GM12878 (cell line): ENCODE results near the gene SLC49A4. TPM values are rescaled to one million over a fixed set of nuclear protein-coding genes. Genes with fewer than 3 reads are reported as not detected.

Experiments used
- ATAC-seq: fragments of 200-7000 bp; cut with Tn5 transposase; 3 replicates; pipeline ENCODE4 v1.9.1; 2020; ENCODE audit warnings: mild to moderate bottlenecking, moderate library complexity
- BruUV-seq: library from RNA; stranded (reverse); fragments of 400-500 nt; replicated peaks from 2 replicates; lab custom pipeline; 2021; lab: Mats Ljungman, UMichigan
- CTCF ChIA-PET: fragments of 300-600 bp; sonication (Branson Sonifier 250); formaldehyde crosslinking; extraction: SDS; loops from one replicate; lab custom pipeline; 2021; ENCODE audit warnings: inconsistent platforms; lab: Yijun Ruan, JAX
- POLR2A ChIA-PET: fragments of 350-600 bp; formaldehyde crosslinking; extraction: SDS; loops from one replicate; lab custom pipeline; 2021; ENCODE audit warnings: inconsistent platforms; lab: Charles Lee
- RAD21 ChIA-PET: fragments of 300-600 bp; sonication (Branson Sonifier 250); formaldehyde crosslinking; loops from one replicate; lab custom pipeline; 2023; ENCODE audit warnings: antibody characterized with exemption; ENCODE audit not compliant: unreplicated experiment; lab: Charles Lee
- SMC1A ChIA-PET: fragments of 300-600 bp; sonication (Branson Sonifier 250); formaldehyde crosslinking; loops from one replicate; lab custom pipeline; 2023; ENCODE audit not compliant: unreplicated experiment, uncharacterized antibody; lab: Charles Lee
- DNase-seq: peaks from one replicate; pipeline ENCODE4 v3.0.0-alpha.2; 2011; ENCODE audit warnings: low read depth, low spot score
- FAIRE-seq: peaks from 3 replicates; lab custom pipeline; 2011; peaks lifted over from hg19 to GRCh38; lab: Jason Lieb, UNC
- H2AFZ ChIP-seq: 2 replicates; pipeline ENCODE4 v1.6.0; 2011; ENCODE audit warnings: low read depth, low read length, control low read depth; ENCODE audit not compliant: control insufficient read depth
- H3K27ac ChIP-seq: 2 replicates; pipeline ENCODE4 v1.5.1; 2011; ENCODE audit warnings: control low read depth; ENCODE audit not compliant: control insufficient read depth, insufficient read depth
- H3K27me3 ChIP-seq, 2 experiments: replicated peaks in 1 of 2; 2 replicates each; pipeline versions ENCODE4 v1.6.0 to v1.6.1; 2011; ENCODE audit warnings: low read length in 1 of 2; ENCODE audit not compliant: control insufficient read depth in 2 of 2, insufficient read depth in 2 of 2
- H3K36me3 ChIP-seq, 2 experiments: 2 replicates each; pipeline ENCODE4 v1.5.1; 2011; ENCODE audit warnings: low read length in 1 of 2; ENCODE audit not compliant: control insufficient read depth in 2 of 2, insufficient read depth in 2 of 2
- H3K4me1 ChIP-seq: 2 replicates; pipeline ENCODE4 v1.6.1; 2011; ENCODE audit warnings: mild to moderate bottlenecking, low read length, moderate library complexity, mixed read lengths; ENCODE audit not compliant: control insufficient read depth, insufficient read depth
- H3K4me2 ChIP-seq: 2 replicates; pipeline ENCODE4 v1.6.0; 2011; ENCODE audit warnings: control low read depth; ENCODE audit not compliant: control insufficient read depth, insufficient read depth
- H3K4me3 ChIP-seq: fragments of 200-600 bp; sonication (generic); 2 replicates; pipeline ENCODE4 v1.5.1; 2016
- H3K79me2 ChIP-seq: 2 replicates; pipeline ENCODE4 v1.6.0; 2011; ENCODE audit warnings: low read length; ENCODE audit not compliant: control insufficient read depth, insufficient read depth
- H3K9ac ChIP-seq: 2 replicates; pipeline ENCODE4 v1.8.0; 2011; ENCODE audit warnings: low read length, control low read depth, mixed read lengths; ENCODE audit not compliant: control insufficient read depth, insufficient read depth
- H3K9me3 ChIP-seq: replicated peaks from 3 replicates; pipeline ENCODE4 v1.5.1; 2011; ENCODE audit warnings: mild to moderate bottlenecking, low read length; ENCODE audit not compliant: control insufficient read depth, insufficient read depth
- H4K20me1 ChIP-seq: 2 replicates; pipeline ENCODE4 v1.6.0; 2011; ENCODE audit not compliant: control insufficient read depth, insufficient read depth
- HCFC1 ChIP-seq: fragments of 150-350 bp; IDR thresholded peaks from 2 replicates; pipeline ENCODE4 v1.6.1; 2014; ENCODE audit warnings: low read length
- JUNB ChIP-seq: IDR thresholded peaks from 2 replicates; pipeline ENCODE4 v1.6.1; 2016; ENCODE audit warnings: antibody characterized with exemption, mild to moderate bottlenecking
- NBN ChIP-seq: fragments of 450-650 bp; IDR thresholded peaks from 2 replicates; pipeline ENCODE4 v1.6.1; 2016
- RB1 ChIP-seq: fragments of 450-650 bp; formaldehyde crosslinking; IDR thresholded peaks from 2 replicates; pipeline ENCODE4 v1.6.1; 2017; ENCODE audit warnings: mild to moderate bottlenecking, borderline replicate concordance
- RUNX3 ChIP-seq: IDR thresholded peaks from 2 replicates; pipeline ENCODE4 v1.6.1; 2012; ENCODE audit warnings: low read length, inconsistent platforms
- SMARCA5 ChIP-seq: fragments of 450-650 bp; IDR thresholded peaks from 2 replicates; pipeline ENCODE4 v1.6.1; 2017; ENCODE audit warnings: mild to moderate bottlenecking
- SREBF1 ChIP-seq: IDR thresholded peaks from 2 replicates; pipeline ENCODE4 v1.6.1; 2012; ENCODE audit warnings: mild to moderate bottlenecking, low read length
- SUPT20H ChIP-seq: IDR thresholded peaks from 2 replicates; pipeline ENCODE4 v1.6.1; 2011; ENCODE audit warnings: low read depth, mild to moderate bottlenecking, low read length, moderate library complexity, borderline replicate concordance; ENCODE audit not compliant: control insufficient read depth
- ZNF24 ChIP-seq: fragments of 450-650 bp; IDR thresholded peaks from 2 replicates; pipeline ENCODE4 v1.6.1; 2017; ENCODE audit warnings: antibody characterized with exemption, mild to moderate bottlenecking
- WGBS: methylation state at CpG from one replicate; pipeline ENCODE4 v1.1.6; 2016; ENCODE audit warnings: low lambda C conversion rate; ENCODE audit not compliant: insufficient replicate concordance, insufficient coverage; ENCODE audit errors: missing lambda C conversion rate; 5-methylcytosine and 5-hydroxymethylcytosine counted together
- in situ Hi-C: fragments of 300-500 bp; cut with MboI; formaldehyde crosslinking; loops from 9 replicates; pipeline ENCODE4 v1.14.3; 2018; ENCODE audit warnings: mixed read lengths
- intact Hi-C: fragments of 100-400 bp; cut with micrococcal nuclease; formaldehyde crosslinking; loops from one replicate; pipeline ENCODE4 v1.14.2; 2022; ENCODE audit not compliant: unreplicated experiment
- polyA plus RNA-seq, 11 experiments: library from polyadenylated mRNA; depleted of rRNA in 4 of 11; unstranded in 6 of 11; stranded (reverse) in 5 of 11; fragments of >200 nt; fragmentation: Nextera tagmentation in 4 of 11; fragmentation: Illumina TruSeq in 1 of 11; extraction: Ambion mirVana in 4 of 11; extraction: Trizol in 1 of 11; gene quantifications; 1 replicate in 1 of 11; 2 replicates in 10 of 11; pipeline versions ENCODE4 v1.2.1 to v1.2.3, GENCODE V29; 2011 to 2016; ENCODE audit warnings: inconsistent platforms in 2 of 11, missing spikeins in 2 of 11, low read depth in 1 of 11
- total RNA-seq, 4 experiments: library from RNA; depleted of rRNA in 3 of 4; stranded (reverse); fragments of >200 nt in 3 of 4; fragmentation: Illumina TruSeq in 1 of 4; extraction: Trizol in 1 of 4; gene quantifications; 2 replicates each; pipeline versions ENCODE4 v1.2.1 to v1.2.3, GENCODE V29; 2013 to 2021

Gene SLC49A4
- total and polyA plus RNA-seq, 10 of the 15 experiments (the other 5 are each of a cell fraction or from before 2014, with no cell fraction given): 0.48 to 2.2 (median 1.4) TPM

GRCh38 chr3:122873741-122874515 is 79.1 kb downstream of the SLC49A4 start:
- Histone ChIP-seq H4K20me1 (no peaks in the 10 kb centered on the region), H3K79me2 (no peaks in the 10 kb centered on the region), H2AFZ (no peak overlapping the region), H3K27me3 (no peaks in the 10 kb centered on the region), H3K4me2 (no peak overlapping the region), H3K36me3 (no peaks in the 10 kb centered on the region), H3K4me3 (no peak overlapping the region), H3K9ac (no peak overlapping the region), H3K27ac (no peak overlapping the region), H3K9me3 (no peaks in the 10 kb centered on the region), H3K4me1 (no peaks in the 10 kb centered on the region; the same call in 1 of the 2 replicates)
- no peak for TF ChIP-seq SUPT20H
- no peak for TF ChIP-seq HCFC1
- TF ChIP-seq NBN: no peak
- no peak for TF ChIP-seq SMARCA5
- no peak for TF ChIP-seq SREBF1
- no peak for TF ChIP-seq ZNF24
- no peak for TF ChIP-seq RUNX3
- no peak for TF ChIP-seq JUNB
- TF ChIP-seq RB1: no peak
- no peak for ATAC-seq
- ChIA-PET POLR2A (no interaction called here), CTCF (no interaction called here), RAD21 (no interaction called here), SMC1A (interaction anchor here (0.6 kb wide), 1 partner anchor 102 kb away, joined by 3 read pairs; no protein-coding TSS in a partner anchor)
- no peak for FAIRE-seq
- intact Hi-C loops: no loop called here
- BruUV-seq: no TSS peak
- 93% methylated on average over 9 of the region's 9 CpGs for WGBS
- DNase-seq: no peak
- in situ Hi-C loops: no loop called here
